ENCODE results near the gene SIPA1L3.
"Not testable (repeated sequence)": the region's sequence is repeated elsewhere in the genome, so short reads cannot be mapped to it uniquely, and the experiment has no call there.

Gene SIPA1L3

DNA sequence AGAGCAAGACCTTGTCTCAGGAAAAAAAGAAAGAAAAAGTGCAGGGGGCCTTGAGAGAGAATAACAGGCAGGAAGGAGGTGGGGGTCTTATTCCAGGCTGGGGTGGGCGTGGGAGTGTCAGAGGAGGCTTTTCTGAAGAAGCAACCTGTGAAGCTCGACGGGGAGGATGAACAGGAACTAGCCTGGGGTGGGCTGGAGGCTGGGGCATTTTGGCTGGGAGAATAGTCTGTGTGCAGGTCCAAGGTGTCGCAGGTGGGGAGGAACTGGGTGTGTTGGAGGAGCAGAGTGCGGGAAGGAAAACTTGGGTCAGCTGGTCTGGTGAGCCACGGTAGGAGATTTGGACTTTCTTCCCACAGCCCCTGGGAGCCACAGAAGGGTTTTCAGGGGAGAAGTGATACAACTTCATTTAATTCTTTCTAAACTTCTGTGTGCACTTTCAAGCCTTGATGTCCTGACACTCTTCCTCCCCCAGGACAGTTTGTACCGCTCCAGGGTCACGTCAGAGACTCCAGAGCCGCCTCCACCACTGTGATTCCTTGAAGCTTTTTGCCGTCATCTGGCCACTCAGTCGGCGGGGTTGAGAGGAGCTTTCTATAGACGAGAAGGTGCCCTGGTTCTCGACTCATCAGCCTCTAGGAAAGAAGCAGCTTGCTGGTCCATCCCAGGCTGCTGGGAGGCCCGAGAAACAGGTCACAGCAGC lies 138.7 kb downstream of the SIPA1L3 start:
- DNase-seq (ENCODE audit: low read depth): no peak

DNA sequence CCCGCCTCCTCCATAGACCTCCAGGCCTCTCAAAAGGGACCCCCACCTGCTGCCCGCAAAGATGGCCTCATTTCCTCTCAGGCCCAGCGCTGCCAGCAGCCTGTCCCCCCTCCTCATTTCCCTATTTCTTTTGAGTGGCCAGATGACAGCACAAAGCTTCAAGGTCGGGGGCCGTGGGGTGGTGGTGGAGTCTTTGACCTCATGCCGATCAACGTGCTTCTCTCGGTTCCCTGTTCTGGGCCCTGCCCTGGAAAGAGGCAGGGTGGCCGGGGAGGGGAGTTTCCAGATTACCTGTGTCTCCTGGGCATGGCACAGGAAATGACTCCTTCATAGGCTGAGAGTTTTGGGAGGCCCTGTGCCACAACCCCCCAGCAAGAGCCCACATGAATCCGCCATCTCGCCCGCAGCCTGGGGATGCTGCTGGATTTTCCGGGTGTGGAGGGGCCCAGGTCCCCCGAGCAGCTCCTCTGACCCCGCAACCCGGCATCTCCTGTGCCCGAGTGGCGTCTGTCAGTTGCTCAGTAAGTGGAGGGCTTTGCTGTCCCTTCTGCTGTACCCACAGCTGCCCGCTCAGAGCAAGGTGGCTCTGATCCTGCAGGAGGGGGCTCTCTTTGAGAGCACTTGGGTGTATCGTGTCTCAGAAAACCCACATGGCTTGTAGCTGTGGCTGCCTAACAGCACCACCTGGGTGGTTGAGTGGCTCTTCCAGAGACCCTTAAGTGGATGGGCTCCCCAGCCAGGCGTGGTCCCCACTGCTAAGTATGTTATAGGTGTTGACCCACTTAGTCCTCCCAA lies 139.4 kb downstream of the SIPA1L3 start:
- no peak for DNase-seq (ENCODE audit: low read depth)

DNA sequence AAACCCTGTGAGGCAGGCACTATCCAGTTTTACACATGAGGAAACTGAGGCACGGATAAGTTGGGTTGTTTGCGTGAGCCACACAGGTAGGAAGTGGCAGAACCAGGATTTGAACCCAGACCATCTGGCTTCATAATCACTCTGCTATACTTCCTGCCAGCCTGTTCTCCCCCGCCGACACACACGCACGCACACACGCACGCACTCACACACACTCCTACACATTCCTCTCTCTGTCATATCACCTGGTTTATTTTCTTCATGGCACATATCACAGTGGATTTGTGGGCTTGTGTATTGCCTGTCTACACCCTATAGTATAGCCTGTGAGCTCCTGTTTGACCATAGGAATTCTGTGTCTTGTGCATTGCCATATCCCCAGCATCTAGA lies 140.0 kb downstream of the SIPA1L3 start:
- DNase-seq (ENCODE audit: low read depth): no peak

DNA sequence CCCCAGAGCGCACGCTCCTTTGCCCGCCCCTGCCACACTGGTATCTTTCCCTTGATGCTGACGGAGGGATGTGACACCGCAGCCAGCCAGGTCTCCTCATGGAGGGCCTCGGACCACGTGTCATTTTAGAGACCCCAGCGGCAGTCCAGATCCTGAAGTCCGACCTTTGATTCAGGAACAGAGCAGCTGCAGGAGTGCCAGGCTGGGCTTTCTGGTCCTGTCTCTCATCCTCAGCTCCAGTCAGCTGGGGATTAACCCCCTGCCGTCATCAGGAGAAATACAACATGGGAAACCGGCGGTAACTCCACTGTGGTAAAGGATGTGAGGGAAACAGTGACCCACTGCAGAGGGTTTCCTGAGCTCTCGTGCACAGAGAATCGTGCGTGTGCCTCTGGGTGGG lies 140.6 kb downstream of the SIPA1L3 start:
- no peak for DNase-seq (ENCODE audit: low read depth)

DNA sequence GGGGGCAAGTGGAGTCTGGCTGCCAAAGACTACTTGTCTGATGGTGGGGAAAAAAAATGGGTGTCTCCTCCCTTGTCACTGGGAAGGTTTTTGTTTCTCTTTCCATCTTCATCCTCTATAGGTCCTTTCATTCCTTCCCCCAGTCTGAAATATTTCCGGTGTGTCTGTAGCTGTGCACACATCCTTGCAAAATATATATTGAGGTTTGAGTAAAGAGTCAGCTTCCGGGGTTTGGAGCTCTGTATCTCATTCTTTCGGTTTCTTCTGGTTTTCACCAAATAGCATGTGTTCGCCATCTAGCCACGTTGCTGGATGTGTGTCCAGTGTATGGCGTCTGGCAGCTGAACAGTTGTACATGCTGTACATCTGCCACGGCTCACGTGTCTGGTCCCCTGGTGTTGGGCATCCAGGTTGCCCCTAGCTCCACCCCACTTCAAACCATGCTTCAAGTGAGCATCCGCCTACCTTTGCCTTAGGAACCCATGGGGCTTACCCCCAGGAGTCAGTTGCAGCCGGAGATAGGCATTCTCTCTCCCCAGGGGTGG lies 142.2 kb downstream of the SIPA1L3 start:
- DNase-seq (ENCODE audit: low read depth): no peak

DNA sequence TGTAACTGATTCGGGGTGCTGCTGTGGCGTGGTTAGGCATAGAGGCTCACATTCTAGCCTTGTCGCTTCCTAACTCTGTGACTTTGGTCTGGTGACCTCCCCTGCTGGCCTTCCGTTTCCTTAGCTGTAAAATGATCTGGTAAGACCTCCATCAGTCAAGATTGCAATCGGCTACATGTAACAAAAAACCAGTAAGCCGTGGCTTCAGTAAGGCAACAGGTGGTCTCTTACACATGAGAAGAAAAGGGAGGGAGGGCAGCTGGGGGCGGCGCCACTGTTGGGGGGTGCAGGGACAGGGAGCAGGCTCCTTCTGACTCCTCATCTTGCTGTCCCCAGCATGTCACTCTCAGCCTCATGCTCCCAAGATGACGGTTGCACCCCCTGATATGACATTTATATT lies 148.0 kb downstream of the SIPA1L3 start:
- DNase-seq (ENCODE audit: low read depth): no peak

DNA sequence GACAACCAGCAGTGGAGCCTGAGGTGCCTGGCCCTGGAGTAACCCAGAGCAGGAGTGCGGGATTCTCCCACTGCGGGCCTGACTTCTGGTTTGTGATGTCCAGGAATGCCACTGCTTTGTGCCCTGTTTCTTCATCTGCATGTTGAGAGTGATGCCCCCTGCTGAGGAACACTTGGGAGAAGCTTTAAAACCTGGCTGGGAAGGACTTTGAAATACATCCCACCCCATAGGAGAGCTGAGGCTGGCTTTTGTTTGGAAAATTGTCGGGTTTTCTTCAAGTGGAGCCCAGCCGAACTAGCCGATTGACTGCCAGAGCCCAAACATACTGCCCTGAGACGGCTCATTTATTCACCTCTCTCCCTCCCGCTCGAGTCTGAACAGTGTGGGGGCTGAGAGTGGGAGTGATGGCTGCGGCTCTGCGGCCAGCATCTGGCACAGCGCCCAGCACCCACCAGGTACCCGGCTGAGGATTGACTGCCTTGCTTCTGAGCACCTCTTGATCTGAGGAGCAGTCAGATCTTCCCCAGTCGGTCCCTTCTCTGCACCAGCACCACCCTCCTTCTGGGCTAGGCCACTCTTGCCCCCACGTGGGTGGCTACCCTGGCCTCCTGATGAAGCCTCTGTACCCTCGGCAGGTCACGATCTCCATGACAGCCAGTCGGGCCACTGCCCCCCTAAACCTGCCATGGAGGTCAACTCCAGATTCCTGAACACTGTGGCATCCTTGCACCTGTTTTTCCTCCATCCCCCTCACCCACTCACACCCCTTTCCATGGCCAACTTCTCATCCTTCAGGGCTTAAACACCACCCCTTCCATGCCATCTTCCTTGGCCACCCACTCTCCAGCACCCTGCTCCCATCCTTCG lies 148.9 kb downstream of the SIPA1L3 start:
- no peak for DNase-seq (ENCODE audit: low read depth)

DNA sequence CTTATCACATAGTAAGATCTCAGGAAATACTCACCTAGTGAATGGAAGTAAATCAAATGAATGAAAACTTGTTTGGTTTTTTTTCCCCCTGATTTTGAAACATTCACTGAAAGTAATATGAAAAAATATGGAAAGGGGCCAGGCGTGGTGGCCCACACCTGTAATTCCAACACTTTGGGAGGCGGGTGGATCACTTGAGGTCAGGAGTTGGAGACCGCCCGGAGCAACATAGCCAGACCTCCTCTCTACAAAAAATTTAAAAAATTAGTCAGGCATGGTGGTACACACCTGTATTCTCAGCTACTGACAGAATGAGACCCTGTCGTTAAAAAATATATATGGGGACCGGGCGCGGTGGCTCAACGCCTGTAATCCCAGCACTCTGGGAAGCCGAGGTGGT lies 149.6 kb downstream of the SIPA1L3 start:
- DNase-seq (ENCODE audit: low read depth): no peak

DNA sequence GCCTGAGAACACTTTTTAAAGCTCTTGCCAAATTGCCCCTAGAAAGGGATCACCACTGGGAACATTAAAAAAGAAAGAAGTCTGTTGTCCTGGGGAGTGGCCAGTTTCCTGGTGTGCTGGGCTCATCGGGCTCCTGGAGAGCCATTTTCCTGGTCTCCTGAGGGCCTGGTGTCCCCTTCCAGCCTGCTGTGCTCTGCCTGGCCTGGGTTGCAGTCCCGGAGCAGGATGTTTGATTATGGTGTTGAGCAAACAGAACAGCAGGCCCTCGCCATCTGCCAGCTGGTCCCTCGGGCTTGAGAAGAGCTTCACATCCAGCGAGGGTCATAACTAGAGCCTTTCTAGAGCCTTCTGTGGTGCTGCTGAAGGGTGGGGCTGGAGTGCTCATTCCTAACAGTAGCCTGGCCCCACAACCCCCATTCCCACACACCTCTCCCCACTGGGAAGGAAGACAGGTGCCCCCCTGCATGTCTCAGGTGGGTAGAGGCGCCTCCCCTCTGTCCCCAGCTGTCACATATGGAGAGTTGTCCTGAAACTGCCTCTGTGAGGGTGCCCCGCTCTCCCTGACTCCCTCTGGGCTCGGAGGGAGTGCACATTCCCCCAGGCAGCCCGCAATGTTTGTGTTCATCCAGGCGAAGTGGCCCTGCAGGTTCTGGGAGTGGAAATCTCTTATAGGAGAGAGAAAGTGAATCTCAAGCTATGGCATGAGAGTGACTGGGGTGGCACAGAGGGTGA lies 151.1 kb downstream of the SIPA1L3 start:
- DNase-seq (ENCODE audit: low read depth): no peak

DNA sequence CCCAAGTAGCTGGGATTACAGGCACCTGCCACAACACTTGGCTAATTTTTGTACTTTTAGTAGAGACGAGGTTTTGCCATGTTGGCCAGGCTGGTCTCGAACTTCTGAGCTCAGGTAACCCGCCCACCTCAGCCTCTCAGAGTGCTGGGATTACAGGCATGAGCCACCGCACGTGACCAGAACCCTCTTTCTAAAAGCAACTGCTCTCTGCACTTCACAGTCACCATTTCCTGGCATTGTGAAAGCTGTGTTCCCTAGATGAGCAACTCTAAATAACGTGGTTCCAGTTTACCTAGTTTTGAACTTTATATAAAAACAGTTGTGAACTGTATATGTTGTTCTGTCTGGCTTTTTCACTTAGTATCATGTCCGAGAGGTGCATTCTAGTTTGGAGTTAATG lies 152.9 kb downstream of the SIPA1L3 start:
- no peak for DNase-seq (ENCODE audit: low read depth)

DNA sequence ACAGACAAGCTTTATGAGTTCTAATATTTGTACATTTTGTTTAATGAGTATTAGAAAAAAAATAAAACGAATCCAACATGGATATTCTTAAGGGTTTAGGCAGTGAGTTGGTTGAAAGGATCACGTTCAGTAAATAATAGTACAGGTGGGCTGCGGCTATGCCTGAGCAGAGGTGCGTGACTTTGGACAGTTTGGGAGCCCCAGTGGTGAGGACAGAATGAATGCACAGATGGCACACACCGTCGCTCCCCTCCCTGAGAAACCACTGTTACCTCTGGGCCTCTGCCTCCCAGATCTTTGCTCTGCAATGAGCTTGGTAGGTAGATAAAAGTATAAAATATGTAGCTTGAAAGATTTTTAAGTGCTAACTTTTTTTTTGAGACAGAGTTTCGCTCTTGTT lies 153.3 kb downstream of the SIPA1L3 start:
- DNase-seq (ENCODE audit: low read depth): no peak

DNA sequence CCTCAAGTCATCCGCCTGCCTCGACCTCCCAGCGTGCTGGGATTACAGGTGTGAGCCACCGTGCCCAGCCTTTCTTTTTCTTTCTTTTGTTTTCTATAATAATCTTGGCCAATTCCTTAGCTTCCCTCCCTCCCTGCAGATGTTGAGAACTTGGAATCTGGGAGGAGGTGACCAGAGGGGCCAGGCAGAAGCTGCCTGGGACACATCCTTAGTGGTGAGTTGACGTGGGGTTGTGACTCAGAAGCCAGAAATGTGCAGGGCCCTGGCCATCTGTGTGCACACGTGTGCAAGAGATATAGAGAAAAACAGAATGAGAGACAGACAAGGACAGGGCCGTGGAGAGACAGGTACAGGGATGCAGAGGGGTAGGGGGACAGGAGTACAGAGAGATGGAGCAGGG lies 154.3 kb downstream of the SIPA1L3 start:
- DNase-seq (ENCODE audit: low read depth): no peak

DNA sequence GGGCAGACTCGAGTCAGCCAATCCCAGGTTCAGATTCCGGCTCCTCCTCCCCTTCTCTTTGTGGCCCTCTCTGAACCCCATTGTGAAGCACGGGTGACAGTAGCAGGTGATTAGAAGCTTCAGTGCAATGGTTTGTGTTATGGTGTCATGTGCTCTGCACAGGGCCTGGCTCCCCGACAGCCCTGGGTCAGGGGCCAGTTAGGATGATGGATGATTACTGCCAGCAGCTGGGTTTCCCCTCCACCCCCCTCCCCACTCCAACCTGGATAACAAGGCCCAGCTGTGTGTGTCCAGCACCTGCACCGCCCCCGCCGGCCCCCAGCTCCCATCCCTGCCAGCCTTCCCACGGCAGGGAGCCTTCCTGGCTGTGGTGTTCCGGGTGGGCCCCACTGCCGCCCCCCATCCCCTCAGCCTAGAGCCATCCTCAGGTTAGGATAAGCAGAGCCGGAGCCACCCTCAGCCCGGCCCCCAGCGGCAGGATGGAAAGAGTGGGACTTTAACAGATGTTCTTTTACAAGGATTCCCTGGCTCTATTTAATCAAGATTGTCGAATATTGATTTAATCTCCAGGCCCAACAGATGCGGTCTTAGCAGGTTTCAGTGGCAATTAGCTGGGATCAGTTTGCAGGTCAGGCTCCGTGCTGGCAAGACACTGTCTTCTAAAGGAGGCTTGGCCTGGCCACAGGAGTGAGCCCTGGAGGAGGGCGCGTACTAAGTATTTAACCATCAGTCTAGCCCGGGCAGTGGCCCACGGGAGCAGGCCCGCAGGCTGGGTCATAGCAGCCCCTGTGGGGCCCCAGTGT lies 156.2 kb downstream of the SIPA1L3 start:
- no peak for DNase-seq (ENCODE audit: low read depth)

DNA sequence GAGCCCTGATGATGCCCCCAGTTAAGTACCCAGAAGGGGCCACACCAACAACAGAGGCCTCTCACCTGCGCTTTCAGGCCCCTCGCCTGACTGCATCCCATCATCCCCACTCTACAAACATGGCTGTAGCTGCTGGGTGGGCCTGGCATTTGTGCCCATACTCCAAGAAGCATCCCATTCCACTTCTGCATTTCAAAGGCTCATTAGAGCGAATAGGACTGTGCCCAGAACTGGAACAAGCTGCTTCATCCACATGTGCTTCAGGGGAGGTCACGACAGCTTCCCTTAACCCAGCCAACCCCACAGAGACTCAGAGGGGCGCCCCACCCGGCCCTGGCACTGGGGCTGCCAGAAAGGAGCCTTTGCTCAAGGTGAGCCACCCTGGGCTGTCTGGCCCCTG lies 156.9 kb downstream of the SIPA1L3 start:
- DNase-seq (ENCODE audit: low read depth): no peak

DNA sequence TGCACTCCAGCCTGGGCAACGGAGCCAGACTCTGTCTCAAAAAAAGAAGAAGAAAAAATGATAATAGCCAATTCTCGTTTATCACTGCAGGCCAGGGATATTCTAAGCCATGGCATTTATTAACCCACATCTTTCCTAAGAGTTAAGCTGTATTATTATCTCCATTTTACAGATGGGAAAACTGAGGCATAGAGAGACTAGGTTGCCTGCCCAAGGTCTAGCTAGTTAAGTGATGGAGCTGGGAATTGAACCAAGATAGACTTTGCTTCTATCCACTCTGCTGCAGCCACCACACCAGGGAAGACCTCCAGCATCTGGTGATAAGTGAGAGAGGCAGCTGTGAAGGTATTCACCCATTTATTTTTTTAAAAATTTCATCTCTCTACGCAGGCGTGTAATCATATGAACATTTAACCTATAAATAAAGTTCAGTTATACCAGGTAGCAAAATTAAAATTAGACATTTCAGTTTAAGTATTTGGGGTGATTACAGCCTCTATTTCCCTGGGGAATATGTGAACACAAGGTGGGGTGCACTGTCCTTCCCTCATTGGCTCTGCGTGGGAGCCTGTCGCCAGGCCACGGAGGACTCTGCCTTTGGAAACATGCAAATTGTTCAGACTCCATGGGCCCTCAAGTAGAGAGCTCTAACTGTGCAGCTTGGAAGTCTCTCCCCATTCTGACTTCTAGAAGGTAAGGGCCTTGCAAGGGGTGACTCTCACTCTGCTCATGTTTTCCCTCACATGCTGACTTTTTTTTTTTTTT lies 157.8 kb downstream of the SIPA1L3 start:
- DNase-seq (ENCODE audit: low read depth): no peak

DNA sequence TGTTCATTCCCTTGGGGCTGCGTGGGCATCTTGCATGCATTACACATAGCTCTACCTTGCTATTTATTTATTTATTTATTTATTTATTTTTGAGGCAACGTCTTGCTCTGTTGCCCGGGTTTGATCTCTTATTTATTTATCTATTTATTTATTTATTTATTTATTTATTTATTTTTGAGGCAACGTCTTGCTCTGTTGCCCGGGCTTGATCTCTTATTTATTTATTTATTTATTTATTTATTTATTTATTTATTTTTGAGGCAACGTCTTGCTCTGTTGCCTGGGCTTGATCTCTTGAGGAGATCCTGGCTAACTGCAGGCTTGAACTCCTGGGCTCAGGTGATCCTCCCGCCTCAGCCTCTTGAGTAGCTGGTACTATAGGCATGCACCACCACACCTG lies 158.8 kb downstream of the SIPA1L3 start:
- DNase-seq (ENCODE audit: low read depth): not testable (repeated sequence)

DNA sequence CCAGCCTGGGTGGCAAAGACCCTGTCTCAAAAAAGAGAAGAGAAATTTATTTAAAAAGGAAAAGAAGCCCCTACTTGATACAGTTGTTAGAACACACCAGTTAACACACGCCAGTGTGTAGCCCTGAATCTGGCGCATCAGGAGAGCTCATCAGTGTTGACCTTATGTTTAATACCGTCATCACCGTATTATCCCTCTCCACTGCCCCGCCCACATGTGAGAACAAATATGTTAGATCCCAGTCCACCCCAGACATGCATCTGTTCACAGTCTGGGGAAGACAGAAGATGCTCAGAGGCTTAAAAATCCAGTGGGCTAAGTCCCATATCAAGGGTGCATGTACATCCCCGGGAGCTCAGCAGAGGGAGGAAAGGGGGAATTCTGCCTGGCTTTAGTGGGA lies 161.8 kb downstream of the SIPA1L3 start:
- no peak for DNase-seq (ENCODE audit: low read depth)

DNA sequence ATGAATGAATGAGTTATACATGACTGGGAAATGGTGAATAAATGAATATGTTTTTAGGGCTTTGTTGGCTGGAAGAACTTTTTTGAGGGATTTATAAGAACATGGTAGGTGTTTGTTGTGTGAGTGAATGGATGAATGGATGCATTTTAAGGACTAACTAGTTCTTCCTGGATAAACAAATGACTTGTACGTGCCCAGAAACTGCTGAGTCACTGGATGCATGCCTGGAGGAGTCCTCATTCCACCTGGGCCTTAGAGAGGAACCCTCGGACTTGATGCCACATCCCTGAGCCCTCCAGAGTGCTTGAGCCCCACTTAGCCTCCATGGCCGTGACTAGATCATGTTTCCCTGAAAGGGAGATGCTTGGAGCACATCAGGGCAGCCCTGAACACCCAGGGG lies 163.6 kb downstream of the SIPA1L3 start:
- no peak for DNase-seq (ENCODE audit: low read depth)

DNA sequence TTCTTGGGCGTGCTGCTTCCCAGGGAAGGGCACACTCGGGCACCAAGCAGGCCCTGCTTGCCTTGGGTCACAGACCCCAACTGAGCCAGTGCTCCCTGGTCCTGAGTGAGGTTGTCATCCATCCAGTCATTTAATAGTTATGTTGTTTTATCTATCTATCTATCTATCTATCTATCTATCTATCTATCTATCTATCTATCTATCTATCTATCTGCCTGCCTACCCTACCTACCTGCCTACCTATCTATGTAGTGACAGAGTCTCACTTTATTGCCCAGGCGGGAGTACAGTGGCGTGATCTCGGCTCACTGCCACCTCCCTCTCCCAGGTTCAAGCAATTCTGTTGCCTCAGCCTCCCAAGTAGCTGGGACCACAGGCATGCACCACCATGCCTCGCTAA lies 164.0 kb downstream of the SIPA1L3 start:
- DNase-seq (ENCODE audit: low read depth): not testable (repeated sequence)

DNA sequence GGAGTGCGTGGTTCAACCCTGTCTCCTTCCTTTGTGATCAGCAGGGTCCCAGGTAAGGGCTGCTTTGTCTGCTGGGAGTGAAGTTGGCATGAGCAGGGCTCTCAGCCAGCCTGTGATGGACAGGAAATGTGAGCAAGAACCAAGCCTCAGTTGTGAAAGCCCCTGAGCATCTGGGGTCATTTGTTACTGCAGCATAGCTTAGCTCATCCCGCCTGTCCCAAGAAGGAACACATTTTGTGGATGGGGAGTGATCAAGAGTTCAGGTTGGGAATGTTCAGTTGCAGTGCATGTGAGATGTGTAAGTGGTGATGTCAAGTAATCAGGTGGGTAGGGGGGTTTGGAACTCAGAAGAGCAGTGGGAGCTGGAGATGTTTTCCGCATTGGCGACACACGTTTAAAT lies 164.6 kb downstream of the SIPA1L3 start:
- no peak for DNase-seq (ENCODE audit: low read depth)

Data from stimulated activated CD8-positive, alpha-beta memory T cell treated with anti-CD3 and anti-CD28 coated beads, Interleukin-7, amount 100 ng/mL, for 24 hours (primary cell).